SK-N-MC (cell line): ENCODE results near the gene FGD6.

Experiments
- DNase-seq: peaks from one replicate; pipeline ENCODE4 v3.0.0-alpha.2; 2011; ENCODE audit warnings: low read depth, low spot score
- H3K27ac ChIP-seq: fragments of 200-600 bp; sonication (generic); 2 replicates; pipeline ENCODE4 v1.5.1; 2016; ENCODE audit warnings: mixed run types
- H3K36me3 ChIP-seq: fragments of 200-600 bp; sonication (generic); 2 replicates; pipeline ENCODE4 v1.6.1; 2017; ENCODE audit warnings: antibody characterized with exemption, low read length, mixed read lengths; ENCODE audit not compliant: insufficient read depth
- H3K4me3 ChIP-seq: fragments of 200-600 bp; sonication (generic); 2 replicates; pipeline ENCODE4 v1.5.1; 2016
- H3K9ac ChIP-seq: fragments of 200-600 bp; sonication (generic); 2 replicates; pipeline ENCODE4 v1.8.0; 2017; ENCODE audit warnings: mixed run types, mixed read lengths; ENCODE audit not compliant: insufficient read length
- H3K9me3 ChIP-seq: fragments of 200-600 bp; sonication (generic); 2 replicates; pipeline ENCODE4 v1.6.1; 2017; ENCODE audit warnings: low read depth, mild to moderate bottlenecking, antibody characterized with exemption, low read length, moderate library complexity, mixed read lengths
- EZH2 ChIP-seq: fragments of 200-600 bp; sonication (generic); IDR thresholded peaks from one replicate; pipeline ENCODE4 v1.6.1; 2017; ENCODE audit warnings: antibody characterized with exemption
- FOXP2 ChIP-seq: optimal IDR thresholded peaks from 2 replicates; pipeline ENCODE3; 2011; ENCODE audit warnings: mild to moderate bottlenecking, moderate library complexity; ENCODE audit not compliant: insufficient read depth; ENCODE audit errors: extremely low read length, control extremely low read depth
- POLR2AphosphoS5 ChIP-seq: IDR thresholded peaks from 2 replicates; pipeline ENCODE4 v1.6.1; 2012; ENCODE audit warnings: mild to moderate bottlenecking, low read depth, low read length, borderline replicate concordance

Gene FGD6

DNA sequence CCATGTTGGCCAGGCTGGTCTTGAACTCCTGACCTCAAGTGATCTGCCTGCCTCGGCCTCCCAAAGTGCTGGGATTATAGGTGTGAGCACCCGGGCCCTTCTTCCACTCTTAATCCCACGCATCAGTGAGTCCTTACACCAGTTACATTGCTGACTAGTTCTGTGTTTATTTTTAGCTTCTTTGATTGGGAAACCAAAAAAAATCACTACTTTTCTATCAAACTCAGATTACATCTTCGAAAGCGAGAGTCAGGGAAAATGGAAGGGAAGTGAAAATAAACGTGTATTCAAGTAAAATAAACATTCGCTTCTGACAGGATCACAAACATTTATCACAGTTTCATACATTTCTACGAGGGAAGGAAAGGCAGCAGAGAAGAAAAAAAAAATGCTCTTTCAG lies 32.2 kb downstream of the FGD6 start:
- Histone ChIP-seq H3K9me3 (no peaks in the 10 kb centered on the region), H3K4me3 (no peak overlapping the region), H3K9ac (no peak overlapping the region), H3K27ac (no peak overlapping the region), H3K36me3 (no peaks in the 10 kb centered on the region)
- no peak for TF ChIP-seq FOXP2
- TF ChIP-seq POLR2AphosphoS5, result no peak
- no peak for TF ChIP-seq EZH2
- no peak for DNase-seq

GRCh38 chr12:95184121-95184520 lies 33.1 kb downstream of the FGD6 start:
- H3K9me3 ChIP-seq, result no peaks in the 10 kb centered on the region
- no peak overlapping the region for H3K27ac ChIP-seq
- no peak for DNase-seq
- TF ChIP-seq POLR2AphosphoS5 (no peak), EZH2 (no peak), FOXP2 (no peak)
- no peak overlapping the region for H3K4me3 ChIP-seq
- no peak overlapping the region for H3K9ac ChIP-seq
- no peaks in the 10 kb centered on the region for H3K36me3 ChIP-seq

DNA sequence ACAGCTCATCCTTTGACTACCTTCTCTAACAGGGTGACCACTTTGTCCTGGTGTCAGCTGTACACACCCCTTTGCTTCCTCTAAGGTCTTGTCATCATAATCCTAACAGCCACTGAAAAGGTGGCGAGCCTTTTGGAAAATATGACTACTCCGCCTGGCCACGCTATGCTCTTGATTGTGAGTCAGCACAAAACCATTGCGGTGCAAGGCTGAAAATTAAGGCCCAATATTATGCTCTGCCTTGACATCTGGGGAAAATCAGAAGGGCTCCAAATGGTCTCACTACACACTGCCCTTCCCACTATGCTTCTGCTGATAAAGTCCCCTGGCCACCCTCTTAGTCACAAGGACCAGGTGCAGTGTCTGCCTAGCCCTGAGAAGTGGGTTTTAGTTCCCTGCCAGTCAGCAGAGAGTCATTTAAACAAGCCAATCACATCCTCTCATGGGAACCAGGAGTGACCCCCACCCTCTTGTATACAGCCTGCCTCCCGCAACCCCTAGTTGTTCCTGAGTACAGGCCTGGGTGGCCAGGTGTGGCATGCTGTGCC lies 34.3 kb downstream of the FGD6 start:
- Histone ChIP-seq H3K4me3 (no peak overlapping the region), H3K9ac (no peak overlapping the region), H3K9me3 (no peaks in the 10 kb centered on the region), H3K36me3 (no peaks in the 10 kb centered on the region), H3K27ac (no peak overlapping the region)
- no peak for TF ChIP-seq FOXP2
- TF ChIP-seq EZH2, result no peak
- no peak for TF ChIP-seq POLR2AphosphoS5
- DNase-seq, result no peak

DNA sequence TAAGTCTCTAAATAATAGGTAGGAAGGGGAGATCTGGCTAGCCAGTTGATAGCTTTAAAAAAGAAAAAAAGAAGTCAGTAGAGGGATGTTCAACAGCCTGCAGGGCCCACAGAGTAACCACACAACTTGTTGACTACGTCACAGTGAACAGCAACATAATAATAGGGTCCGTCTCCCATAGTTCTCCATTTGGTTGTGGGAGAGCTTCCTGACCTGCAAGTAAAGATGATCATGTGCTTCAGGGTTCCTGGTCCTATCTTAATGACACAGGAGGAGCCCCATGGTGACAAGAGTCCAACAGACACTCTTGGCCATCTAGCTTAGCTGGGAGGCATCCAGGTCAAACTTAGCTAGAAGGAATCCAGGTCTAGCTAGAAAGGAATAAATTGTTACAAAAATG lies 36.2 kb downstream of the FGD6 start:
- Histone ChIP-seq H3K9me3 (no peaks in the 10 kb centered on the region), H3K27ac (no peak overlapping the region), H3K9ac (no peak overlapping the region), H3K36me3 (no peaks in the 10 kb centered on the region), H3K4me3 (no peak overlapping the region)
- TF ChIP-seq EZH2, result no peak
- no peak for TF ChIP-seq FOXP2
- no peak for TF ChIP-seq POLR2AphosphoS5
- no peak for DNase-seq

DNA sequence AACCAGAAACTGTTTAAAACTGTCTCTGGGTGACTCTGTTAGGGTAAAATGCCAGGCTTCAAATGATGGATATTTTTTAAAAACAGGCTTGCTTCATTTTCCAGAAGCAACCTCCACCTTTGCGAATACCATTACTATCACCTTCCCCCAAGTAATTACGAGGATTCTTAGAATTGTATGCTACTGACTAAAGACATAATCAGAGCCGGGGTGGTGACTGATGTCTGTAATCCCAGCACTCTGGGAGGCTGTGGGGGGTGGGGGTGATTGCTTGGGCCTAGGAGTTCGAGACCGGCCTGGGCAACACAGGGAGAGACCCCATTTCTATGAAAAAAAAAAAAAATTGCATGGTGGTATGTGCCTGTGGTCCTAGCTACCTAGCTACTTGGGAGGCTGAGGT lies 38.3 kb downstream of the FGD6 start:
- Histone ChIP-seq H3K9me3 (no peaks in the 10 kb centered on the region), H3K36me3 (no peaks in the 10 kb centered on the region), H3K4me3 (no peak overlapping the region), H3K9ac (no peak overlapping the region), H3K27ac (no peak overlapping the region)
- DNase-seq, result no peak
- no peak for TF ChIP-seq POLR2AphosphoS5
- TF ChIP-seq FOXP2, result no peak

GRCh38 chr12:95178136-95178535 lies 39.1 kb downstream of the FGD6 start:
- no peaks in the 10 kb centered on the region for H3K36me3 ChIP-seq
- DNase-seq, result no peak

GRCh38 chr12:95177201-95177768 lies 40.0 kb downstream of the FGD6 start:
- no peaks in the 10 kb centered on the region for H3K36me3 ChIP-seq
- no peaks in the 10 kb centered on the region for H3K9me3 ChIP-seq
- no peak overlapping the region for H3K27ac ChIP-seq
- no peak overlapping the region for H3K4me3 ChIP-seq
- no peak overlapping the region for H3K9ac ChIP-seq
- no peak for TF ChIP-seq EZH2
- TF ChIP-seq FOXP2, result no peak
- TF ChIP-seq POLR2AphosphoS5, result no peak
- DNase-seq, result no peak

More at GRCh38 chr12:95178136-95178535, 39.1 kb downstream of the FGD6 start:
- H3K27ac ChIP-seq, result no peak overlapping the region
- H3K9me3 ChIP-seq, result no peaks in the 10 kb centered on the region
- TF ChIP-seq EZH2, result no peak
- TF ChIP-seq POLR2AphosphoS5, result no peak
- no peak overlapping the region for H3K4me3 ChIP-seq
- no peak overlapping the region for H3K9ac ChIP-seq

DNA sequence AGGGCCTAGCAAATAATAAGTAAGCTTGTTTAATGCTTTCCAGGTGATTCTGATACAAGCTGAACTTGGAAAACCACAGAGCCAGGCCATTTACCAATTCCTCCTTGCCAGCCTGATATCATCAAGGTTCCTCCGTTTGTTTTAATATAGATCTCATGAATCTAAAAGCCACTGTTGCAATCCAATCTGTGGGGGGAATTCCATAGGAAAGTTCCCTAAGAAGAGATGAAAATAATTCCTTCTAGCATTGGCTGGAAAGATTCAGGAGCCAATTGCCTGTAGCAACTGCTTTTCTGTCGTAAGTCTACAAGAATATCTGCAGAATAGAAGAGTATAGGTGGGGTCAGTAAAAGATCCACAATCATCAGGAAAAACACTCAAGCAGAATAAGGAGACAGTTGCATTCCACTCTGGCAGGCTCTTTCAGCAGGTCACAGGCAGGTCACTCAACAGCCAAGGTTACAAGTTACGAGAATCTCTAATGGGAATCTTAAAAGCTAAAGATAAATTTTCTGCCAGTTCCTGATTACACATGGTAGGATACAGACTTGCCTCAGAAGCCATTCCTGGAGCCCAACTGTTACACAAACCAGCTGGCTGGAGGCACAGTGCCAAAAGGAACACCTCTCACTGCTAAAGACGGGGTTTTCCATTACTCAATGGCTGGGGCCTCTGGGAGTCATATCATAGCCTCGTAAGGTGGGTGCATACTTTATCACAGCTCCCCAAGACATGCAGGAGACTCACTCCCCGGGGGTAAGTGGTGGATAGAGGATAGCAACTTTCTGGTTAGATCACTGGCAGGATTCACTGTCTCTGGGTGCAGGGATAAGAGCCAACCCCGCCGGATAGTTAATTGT lies 43.6 kb downstream of the FGD6 start:
- H3K4me3 ChIP-seq, result no peak overlapping the region
- TF ChIP-seq FOXP2, result no peak
- TF ChIP-seq EZH2, result no peak
- no peak for TF ChIP-seq POLR2AphosphoS5
- H3K36me3 ChIP-seq, result peaks cover 6% of the 10 kb centered on the region; the same call in 1 of the 2 replicates
- no peak overlapping the region for H3K27ac ChIP-seq
- H3K9me3 ChIP-seq, result no peaks in the 10 kb centered on the region
- DNase-seq, result no peak
- no peak overlapping the region for H3K9ac ChIP-seq
